Mucosa of gallbladder (tissue), 1 donor: ENCODE results near the gene ALDH18A1. TPM values are rescaled to one million over a fixed set of nuclear protein-coding genes. Genes with fewer than 3 reads are reported as not detected.

Source experiments
- DNase-seq: peaks from one replicate; pipeline ENCODE4 v3.0.0-alpha.2; 2020; ENCODE audit warnings: low spot score
- total RNA-seq: library from RNA; stranded (reverse); gene quantifications from one replicate; pipeline ENCODE4 v1.2.1, GENCODE V29; 2021
- donor health status: DM: no; HTN: no; CAD: no.

ALDH18A1 gene
- total RNA-seq, 1 donor from 2014 or later: 95.4 TPM

DNA sequence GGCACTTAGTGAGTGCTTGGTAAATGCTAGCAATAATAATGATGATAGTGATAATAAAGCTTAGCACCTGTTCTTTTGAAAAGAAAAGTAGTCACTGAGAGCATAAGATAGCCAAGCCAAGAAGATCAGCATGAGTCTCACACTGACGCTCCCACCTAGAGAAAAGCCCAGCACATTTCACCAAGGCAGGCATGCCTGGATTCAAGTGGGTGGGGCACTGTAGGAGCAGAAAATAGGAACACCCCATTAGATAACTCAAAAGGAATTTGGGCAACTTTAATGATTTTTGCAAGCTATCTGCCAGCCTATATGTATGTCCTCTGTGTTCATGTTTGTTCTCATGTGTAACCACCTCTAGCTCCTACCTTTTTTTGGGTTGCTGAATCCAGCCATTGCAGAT is 77.2 kb downstream of the ALDH18A1 start:
- DNase-seq: no peak

- no peak for DNase-seq
Observed at GRCh38 chr10:95578619-95579018, 77.9 kb downstream of the ALDH18A1 start.

GRCh38 chr10:95574649-95575365 is 81.7 kb downstream of the ALDH18A1 start:
- no peak for DNase-seq

DNA sequence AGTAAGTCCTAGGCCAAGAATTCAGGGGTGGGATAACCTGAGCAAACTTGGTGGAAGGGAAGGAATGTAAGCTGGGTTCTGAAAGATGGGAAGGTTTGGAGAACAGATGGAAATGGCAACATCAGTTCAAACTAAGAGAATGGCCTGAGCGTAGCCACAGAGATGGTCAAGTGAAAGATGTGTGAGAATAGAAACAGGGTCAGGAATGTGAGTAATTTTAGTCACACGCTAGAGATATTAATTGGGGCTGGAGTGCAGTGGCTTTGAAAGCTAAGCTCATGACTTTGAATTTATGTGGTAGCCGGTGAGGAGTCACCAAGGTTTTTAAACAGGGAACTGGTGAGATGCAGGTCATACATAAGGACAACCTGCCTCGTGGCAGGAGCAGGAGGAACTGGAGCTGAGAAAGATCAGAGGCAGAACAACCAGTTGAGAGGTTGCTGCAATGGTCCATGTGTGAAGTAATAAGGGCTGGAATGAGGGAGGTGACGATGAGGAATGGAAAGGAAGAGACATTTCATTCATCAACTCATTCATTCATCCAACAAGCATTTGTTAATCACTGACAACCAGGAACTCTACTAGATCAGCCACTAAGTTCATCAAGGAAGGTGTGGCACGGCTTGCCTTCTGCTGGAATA is 82.4 kb downstream of the ALDH18A1 start:
- no peak for DNase-seq

- no peak for DNase-seq
Observed at GRCh38 chr10:95573527-95573926, 83.0 kb downstream of the ALDH18A1 start.

DNA sequence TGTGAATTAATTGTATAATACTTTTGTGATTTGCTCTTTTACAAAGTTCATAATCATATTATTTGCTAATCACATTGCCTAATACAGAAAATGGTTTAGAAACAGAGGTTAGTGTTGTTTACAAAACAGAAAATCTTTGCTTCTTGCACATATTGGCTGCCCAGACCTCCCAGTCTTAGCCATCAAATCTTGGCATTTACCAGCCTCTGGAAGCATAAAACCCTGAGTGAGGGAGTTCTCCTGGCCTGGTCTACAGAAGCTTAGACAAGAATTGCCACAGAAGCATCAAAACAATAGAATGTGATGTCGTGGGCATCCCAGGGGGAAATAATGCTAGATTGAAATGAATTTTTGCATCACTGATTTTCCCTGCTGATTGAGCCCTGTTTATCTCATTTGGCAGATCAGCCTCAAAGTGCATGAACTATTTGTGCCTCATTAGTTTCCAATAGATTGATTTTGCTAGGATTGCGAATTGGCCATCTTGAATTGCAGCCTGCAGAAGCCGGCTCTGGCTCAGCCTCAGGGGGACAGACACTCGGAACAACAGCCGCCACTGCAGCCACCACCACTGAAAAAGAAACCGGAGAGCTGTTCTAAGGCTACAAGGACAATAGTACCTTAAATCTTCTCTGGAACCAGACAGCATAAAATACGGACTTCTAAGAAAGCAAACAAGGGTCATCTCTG is 84.2 kb downstream of the ALDH18A1 start:
- no peak for DNase-seq

DNA sequence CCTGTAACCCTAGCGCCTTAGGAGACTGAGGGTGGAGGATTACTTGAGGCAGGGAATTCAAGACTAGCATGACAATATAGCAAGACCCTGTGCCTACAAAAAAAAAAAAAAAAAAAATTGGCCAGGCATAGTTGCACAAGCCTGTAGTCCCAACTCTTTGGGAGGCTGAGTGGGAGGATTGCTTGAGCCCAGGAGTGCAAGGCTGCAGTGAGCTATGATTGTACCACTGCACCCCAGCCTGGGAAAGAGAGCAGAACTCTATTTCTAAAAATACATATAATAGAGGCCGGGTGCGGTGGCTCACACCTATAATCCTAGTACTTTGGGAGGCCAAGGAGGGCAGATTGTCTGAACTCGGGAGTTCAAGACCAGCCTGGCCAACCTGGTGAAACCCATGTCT is 85.1 kb downstream of the ALDH18A1 start:
- DNase-seq: no peak

GRCh38 chr10:95569368-95569767 is 87.1 kb downstream of the ALDH18A1 start:
- DNase-seq: no peak

- peak; percentile 32 for DNase-seq
Observed at GRCh38 chr10:95567903-95568630, 88.4 kb downstream of the ALDH18A1 start.

DNA sequence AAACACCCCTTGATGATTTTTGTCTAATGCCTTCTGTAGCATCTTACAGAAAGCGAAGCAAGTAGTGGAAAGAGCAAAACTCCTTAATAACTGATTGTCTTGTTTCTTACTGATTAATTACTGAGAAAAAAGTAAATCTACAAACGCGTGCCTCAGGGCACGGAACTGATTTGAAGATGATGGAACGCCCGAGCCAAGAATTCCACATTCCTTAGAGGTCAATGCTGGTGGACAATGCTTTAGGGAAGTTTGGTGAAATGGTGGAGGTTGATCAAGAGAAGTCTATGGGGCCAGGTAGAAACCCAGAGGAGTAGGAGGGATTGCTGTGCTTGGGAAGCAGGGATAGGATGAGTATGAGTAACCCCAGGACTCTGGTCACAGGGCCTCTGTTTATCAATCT is 90.4 kb downstream of the ALDH18A1 start:
- no peak for DNase-seq

- no peak for DNase-seq
Observed at GRCh38 chr10:95565336-95565735, 91.2 kb downstream of the ALDH18A1 start.

DNA sequence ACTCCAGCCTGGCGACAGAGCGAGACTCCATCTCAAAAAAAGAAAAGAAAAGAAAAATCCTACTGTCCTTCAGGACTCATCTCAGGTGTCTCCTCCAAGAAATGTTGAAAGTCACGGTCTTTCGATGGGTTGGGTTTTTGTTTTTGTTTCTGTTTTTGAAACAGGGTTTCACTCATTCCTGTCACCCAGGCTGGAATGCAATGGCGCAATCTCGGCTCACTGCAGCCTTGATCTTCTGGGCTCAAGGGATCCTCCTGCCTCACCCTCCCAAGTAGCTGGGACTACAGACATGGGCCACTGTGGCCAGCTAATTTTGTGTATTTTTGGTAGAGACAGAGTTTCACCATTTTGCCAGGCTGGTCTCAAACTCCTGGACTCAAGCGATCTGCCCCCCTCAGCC is 92.2 kb downstream of the ALDH18A1 start:
- no peak for DNase-seq

DNA sequence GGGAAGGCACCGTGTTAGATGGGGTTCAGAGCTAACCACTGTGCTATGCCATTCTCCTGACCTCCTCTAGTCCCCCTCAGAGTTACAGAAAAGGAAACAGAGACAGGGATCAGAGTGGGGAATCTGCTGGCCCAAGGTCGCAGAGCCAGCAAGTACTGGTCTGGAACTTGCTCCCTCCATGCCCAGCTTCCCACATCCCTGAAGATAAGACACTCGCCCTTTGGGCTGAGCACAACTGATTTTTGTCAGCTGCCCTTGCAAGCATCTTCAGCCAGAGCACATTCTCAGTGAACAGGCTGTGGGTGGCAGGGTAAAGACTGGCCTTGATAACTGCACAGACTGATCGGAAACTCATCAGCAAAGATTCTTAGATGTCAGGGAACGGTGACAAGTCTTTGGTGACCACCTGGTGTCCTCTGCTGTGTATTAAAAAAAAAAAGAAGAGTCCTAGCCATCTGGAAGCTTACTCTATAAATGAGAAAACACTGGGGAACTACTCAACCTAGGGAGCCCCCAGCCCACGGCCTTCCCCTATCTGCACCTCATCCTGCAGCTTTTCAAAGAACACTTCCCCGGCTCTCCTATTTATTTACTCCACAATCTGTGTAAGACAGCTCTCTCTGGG is 94.1 kb downstream of the ALDH18A1 start:
- DNase-seq: no peak

DNA sequence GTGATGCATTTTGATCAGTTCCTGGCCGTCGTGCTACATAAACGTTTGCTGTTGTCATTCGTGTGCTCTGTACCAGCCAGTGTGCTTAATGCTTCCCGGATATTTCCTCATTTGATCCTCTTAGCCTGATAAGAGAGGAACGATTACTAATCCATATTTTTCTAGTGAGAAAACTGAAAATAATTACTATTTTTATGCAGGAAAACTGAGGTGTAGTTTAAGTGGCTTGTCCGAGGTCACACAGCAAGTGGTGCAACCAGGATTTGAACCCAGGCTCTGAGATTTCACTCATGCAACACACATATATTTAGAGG is 94.7 kb downstream of the ALDH18A1 start:
- no peak for DNase-seq

DNA sequence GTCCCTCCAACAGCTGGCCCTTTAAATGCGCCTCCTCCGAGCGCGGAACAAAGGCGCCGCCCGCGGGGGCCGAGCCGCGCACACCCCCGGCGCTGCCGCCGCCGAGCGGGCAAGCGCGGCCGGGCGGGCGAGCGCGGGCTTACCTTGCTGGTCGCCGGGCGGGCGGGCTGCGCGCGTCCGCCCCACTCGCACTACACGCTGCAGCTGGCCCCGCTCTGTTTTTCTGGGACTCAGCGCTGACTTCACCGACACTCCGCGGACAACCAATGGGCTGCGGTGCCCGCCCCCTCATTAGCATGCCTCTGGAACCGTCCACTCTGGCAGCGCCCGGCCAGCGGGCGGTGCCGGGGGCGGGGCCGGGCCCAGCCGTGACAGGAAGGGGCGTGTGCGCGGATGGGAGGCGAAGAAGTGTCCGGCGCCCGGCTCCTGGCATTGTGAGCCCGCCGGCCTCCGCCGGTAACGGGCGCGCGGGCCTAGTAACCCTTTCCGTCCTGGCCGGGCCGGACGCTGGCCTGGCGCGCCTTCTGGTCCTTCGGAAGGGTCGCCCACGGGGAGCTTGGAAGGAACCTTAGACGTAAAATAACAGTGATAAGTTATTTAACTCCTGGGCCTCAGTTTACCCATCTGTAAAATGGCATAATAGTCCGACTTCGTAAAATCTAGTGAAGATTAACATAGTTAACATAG is 95.2 kb downstream of the ALDH18A1 start, which contains the start of gene SORBS1:
TSS of gene SORBS1 (minus strand) at position 195 of the 687 bp plus-strand sequence. CDS start 120,236 bp downstream, outside the sequence.
- peak; percentile 97 for DNase-seq

- peak; percentile 35 for DNase-seq
Observed at GRCh38 chr10:95560278-95561176, 96.0 kb downstream of the ALDH18A1 start.

- DNase-seq: no peak
Observed at GRCh38 chr10:95559896-95560277, 96.6 kb downstream of the ALDH18A1 start.

GRCh38 chr10:95559471-95559870 is 97.0 kb downstream of the ALDH18A1 start:
- no peak for DNase-seq

- no peak for DNase-seq
Observed at GRCh38 chr10:95558593-95559320, 97.8 kb downstream of the ALDH18A1 start.
